GM18907 (cell line): ENCODE results near the gene GADL1.

Experiments used
- ATAC-seq: cut with Tn5 transposase; IDR thresholded peaks from one replicate; pipeline ENCODE4 v1.9.1; 2021; ENCODE audit warnings: mild to moderate bottlenecking, moderate library complexity; ENCODE audit not compliant: unreplicated experiment

Gene GADL1

DNA sequence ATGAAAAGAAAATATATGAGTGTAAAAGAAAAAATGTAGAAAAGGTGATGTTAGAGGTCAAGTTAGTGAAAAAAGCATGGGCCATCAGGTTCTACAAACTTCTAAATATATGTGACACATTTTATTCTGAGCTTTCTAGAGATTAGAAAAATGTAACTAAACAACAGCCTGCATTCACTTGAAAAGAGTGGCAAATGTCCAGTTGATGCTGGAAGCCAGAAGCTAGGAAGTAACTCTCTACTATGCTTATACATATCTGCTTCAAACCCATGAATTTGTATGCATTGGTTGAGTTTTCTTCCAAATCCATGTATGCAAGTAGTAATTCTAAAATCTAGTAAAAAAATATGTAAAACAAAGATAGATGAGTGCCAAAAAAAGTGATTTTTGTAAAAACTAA is 164.5 kb downstream of the GADL1 start:
- ATAC-seq: no peak

DNA sequence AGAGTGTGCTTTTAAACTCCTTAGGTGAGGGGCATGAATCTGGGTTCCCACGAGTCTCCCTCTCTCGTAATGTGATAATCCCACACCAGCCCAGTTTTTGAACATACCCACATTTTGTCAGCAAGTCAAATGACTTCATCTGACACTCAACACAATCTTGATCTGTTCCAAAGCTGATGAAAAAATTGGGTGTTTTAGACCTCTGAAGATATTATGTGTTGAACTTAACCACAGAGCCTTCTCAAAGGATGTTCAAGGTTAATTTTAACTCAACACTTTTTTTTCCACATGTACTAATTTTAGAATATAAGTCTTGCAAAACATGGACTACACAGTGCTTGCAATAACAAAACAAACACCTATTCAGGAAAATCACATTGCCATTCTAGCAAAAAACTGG is 164.9 kb downstream of the GADL1 start:
- no peak for ATAC-seq

DNA sequence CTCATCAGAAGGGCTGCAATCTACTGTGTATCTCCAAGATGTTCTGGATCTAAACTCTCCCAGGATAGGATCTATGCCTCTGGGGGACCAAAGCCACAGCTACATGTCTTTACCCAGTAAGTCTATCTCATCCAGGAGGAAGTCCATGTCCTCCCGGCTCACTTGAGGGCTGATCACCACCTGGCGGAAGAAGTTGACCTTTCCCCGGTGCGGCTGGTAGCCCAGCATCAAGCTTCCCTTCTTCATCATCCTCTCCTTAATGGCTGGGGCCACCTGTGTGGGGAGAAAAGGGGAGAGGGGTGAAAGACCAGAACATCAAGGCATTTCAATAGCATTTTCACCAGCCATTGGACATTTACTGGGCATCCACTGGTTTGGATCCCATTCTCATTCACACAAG is 166.3 kb downstream of the GADL1 start:
- no peak for ATAC-seq

DNA sequence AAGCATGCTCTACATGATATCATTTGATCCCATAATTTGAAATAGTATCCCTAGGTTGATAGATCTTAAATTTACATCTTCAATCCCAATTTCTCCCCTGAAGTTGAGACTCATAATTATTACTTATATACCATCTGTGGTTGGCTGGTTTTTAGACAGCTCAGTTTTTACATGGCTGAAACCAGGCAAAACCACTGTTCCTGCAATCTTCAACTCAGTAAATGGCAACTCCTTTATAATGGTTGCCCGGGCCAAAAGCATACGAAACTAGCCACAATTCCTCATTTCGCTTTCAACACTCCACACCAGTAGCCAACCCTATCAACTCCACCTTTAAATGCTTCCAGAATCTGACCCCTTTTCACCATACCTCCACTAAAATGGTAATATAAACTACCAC is 169.6 kb downstream of the GADL1 start:
- no peak for ATAC-seq

DNA sequence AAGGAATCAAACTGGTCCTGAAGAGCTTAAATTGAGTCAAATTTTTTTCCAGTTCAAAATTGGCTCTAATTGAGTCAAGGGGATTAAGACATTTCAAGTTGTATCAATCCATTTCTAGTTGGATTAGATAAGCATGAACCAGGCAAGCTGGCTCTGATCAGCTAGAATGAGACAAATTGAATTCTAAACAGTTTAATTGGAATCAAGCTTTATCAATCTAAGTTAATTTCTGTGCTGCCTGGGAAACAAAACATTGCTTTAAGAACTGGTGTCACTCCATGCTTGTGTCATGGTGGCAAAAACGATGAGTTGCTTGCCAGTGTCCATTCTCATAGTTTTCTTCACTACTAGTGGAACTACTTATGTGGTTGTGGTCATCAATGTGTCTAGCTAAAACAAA is 171.2 kb downstream of the GADL1 start:
- no peak for ATAC-seq

DNA sequence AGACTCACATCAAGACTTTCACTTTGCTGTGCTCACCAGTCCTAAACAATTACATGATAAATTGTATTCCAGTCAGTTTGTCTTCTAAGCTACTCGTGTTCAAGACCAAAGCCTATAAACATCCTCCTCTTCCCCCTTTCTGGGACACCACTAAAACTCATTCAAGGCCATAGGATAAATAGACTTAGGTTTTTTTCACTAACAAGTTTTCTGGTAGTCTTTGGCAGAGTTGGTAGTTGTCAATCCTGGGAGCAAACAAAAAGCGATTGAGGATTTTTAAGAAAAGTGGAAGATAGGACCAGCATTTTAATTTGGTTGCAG is 173.2 kb downstream of the GADL1 start:
- ATAC-seq: no peak

DNA sequence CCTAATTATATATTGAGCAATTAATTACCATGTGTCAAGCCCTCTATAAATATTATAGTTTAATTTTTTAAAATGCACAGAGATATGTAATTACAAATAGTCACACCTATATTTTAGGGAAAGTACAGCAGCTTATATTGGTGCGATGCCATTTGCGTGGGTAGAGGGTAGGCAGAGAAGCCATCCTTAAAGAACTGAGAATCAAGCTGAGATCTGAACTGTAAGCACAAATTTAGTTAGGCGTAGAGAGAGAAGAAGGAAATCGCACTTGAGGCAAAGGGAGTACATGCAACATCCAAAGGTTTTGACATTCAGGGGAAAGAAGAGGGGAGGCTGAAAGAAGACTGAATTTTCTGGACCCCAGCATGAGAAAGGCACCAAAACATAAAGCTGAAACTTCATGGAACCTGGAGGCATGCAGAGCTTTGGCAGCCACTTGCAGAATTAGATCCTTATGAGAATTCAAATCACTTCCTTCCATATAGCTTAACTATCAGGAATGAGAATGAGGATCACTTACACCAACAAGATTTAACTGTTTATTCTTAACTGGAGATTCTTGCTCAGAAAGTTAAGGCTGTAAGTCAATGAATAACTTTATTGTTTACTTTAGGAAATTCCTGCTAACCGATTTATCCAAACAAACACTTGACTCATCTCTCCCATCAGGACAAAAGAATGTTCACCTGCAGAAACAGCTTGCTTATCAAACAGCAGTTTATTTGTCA is 173.7 kb downstream of the GADL1 start:
- ATAC-seq: no peak

DNA sequence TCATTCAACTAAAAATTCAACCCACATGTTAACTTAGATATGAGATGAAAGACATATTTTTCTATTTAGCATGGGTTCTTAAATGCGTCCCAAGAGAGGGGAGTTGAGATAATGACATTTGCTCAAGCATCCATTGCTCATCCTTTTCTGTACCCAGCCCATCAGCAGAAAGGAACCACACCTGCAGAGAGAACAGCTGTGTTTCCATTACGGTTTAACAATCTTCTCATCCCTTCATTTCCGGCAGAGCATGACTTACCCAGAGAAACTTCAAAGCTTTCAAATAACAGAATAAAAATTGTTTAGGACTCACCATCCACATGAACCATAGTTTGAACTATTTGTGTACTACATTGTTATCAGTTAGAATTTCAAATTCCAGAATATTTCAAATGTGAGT is 174.9 kb downstream of the GADL1 start:
- no peak for ATAC-seq

DNA sequence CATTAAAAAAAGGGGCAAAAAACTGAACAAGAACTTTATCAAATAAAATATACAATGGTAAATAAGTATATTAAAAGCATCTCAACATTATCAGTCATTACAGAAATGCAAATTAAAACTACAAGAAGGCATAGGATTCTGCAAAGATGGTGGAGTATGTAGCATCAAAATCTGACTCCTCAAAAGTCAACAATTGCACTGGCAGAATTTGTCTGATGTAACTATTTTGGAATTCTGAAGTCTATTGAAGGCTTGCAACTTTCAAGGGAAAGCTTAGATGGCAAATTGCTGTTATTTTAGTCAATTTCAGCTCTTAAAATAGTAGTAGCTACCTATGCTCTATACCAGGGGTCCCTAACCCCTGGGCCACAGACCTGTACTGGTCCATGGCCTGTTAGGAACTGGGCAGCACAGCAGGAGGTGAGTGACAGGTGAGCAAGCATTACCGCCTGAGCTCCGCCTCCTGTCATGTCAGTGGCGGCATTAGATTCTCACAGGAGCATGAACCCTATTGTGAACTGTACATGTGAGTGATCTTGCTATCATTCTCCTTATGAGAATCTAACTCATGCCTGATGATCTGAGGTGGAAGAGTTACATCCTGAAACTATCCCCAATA is 180.5 kb downstream of the GADL1 start:
- ATAC-seq: no peak

DNA sequence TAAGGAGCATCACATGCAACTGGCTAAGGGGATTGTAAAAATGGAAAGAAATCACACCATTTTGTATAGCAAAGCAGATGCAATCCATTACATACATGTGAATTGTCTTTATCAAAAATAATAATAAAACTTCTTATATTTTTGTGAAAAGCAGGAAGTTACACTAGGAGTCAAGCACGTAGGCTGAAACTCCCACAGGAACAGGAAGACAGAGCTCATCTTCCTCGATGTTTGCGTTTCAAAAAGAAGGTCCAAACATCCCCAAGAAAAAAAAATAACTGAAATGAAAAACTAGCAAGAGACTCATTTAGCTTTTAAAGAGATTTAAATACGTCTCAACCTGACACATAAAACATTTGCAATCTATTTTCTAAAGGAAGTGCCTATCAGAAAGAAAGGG is 181.5 kb downstream of the GADL1 start:
- no peak for ATAC-seq

DNA sequence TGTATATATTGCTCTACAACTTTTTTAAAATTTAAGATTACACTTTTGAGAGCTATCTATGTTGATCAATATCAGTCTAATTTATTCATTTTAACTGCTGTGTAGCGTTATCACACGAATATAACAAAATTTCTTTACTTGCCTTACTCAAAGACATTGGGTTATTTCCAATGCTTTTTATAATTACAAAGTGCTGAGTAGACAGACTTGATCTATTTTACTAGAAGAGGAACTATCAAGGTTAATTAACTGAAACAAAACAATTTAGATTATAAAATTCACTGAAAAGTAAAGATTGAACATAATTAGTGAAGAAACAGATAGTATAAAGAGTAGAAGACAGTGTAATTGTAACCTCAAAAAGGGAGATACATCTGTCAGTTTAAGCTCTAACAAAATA is 182.6 kb downstream of the GADL1 start:
- no peak for ATAC-seq

DNA sequence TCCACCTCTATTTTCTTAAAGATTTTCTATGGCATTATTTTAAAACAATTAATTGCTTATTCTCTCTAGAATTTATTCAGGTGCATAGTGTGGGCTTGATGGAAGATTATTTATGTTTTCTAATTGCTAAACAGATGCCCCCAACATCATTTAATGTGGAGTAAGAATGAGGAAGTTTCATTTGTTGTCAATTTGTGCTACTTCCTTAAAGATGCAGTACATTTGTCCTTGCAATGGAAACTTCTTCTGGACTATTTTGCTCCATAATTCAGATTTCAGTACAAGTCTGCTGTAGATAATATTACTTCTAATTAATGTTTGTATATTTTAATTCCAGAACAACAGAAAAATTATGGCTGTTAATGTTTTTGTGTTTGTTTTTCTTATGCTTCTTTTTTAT is 183.3 kb downstream of the GADL1 start:
- ATAC-seq: no peak

DNA sequence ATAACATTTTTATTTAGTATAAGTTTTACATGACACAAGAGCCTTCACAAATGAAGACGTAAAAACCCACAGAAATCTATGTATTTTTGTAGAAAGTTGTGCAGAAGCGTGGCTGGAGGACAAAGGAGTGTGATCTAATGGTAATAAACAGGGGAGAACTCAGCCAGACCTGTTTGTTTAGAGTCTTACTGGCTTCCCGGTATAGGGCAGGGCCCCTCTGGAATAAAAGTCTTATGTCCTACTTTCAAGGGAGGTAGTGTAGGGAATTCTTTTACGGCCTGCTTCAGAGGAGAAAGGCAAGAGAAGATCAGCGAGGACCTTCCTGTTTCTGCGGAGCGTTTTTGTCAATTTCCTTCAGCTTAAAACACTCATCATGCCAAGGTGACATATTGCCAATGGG is 184.4 kb downstream of the GADL1 start:
- no peak for ATAC-seq

DNA sequence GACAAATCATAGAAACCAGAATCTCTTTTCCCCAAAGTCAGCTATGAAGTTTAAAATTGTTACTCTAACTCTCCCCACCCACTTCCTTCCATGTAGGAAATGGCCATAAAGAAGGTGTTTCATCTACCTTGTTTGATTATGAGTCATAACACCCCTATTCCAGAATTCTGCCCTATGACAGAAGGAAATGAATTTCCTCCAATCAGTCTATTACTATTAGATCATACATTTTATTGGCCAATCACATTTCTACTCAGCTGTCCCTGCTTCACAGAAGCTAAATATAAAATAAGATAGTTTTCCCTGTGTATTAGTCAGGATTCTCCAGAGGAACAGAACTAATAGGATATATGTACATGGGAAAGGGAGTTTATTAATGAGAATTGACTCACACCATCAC is 186.0 kb downstream of the GADL1 start:
- ATAC-seq: no peak

DNA sequence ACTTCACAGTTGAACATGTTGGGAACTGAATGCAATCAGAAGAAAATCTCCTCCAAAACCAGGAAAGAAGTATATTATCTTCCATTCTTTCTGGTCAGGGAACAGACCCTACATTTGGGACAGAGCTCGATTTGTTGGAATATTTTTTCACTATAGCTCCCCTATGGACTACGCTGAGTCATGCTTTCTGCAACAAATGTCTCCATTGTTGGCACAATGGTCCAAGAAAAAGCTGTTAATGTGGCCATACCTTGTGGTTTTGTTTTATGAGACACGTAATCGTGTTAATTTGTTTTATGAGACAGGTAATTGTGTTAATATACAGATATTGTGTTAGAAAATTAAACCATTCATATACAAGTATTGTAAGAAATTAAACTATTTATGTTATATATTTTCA is 186.6 kb downstream of the GADL1 start:
- no peak for ATAC-seq

DNA sequence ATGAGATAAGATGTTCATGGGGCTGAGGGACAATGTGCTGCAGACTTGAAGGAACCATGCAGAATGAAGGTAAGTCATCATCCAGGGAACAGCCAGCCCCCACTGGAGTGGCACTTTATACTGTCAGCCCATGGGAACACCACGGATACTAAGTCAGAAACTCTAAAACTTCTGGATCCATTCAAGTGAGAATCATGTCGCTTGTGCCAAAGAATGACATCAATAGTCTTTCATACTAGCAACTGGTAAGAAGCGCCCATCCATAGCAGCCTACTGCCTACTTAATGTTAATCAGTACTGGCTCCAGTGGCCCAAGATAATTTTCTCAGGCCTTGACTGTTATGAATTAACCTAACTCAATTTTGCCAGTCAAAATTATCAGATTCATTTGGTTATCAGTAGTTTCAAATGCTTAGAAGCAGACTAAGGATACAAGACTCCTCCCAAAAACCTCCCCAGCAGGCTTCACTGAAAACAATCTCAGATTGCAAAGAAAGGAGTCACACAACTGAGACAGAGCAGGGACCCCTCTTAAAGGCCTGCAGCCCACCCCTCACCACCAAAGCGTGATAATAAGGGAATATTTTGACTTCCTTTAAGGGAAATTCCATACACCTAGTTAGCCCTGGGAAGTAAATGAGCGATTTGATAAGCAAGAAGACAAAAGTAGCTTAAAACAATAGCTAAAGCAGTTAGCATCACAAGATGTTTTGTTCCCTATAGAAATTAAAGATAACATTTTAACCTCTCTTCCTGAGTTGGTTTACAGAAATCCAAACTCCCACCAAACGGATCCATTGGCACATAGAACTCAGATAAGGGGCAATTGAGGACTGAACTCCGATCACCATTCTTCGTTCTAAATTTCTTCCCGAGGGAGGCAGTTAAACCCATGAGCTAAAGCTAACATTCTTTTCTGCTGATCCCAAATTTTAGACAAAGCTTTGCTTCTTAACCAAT is 189.2 kb downstream of the GADL1 start:
- no peak for ATAC-seq

DNA sequence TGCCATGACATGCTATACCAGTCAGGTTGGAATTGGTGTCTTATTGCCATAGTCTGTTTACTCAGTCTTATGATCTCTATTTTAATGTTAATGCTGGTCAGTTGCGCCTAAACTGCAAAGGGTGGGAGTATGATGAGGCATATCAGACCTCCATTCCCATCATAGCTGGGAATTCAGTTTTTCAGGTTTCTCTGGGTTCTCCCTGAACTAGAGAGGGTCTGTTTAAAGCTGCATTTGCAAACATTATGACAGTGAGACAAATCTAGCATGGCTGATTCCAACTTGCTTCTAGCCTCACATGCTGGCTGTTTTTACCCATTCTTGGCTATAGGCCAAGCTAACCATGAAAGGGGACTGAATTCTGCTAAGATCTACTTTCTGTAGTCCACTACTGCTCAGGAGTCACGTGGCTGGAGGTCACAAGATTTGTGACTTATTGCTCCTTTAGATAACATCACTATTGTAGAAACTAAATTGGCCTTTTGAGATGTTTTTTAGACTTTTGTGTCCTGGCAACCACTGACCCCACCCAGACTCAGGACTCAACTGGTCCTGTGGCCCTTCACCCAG is 191.5 kb downstream of the GADL1 start:
- ATAC-seq: no peak

DNA sequence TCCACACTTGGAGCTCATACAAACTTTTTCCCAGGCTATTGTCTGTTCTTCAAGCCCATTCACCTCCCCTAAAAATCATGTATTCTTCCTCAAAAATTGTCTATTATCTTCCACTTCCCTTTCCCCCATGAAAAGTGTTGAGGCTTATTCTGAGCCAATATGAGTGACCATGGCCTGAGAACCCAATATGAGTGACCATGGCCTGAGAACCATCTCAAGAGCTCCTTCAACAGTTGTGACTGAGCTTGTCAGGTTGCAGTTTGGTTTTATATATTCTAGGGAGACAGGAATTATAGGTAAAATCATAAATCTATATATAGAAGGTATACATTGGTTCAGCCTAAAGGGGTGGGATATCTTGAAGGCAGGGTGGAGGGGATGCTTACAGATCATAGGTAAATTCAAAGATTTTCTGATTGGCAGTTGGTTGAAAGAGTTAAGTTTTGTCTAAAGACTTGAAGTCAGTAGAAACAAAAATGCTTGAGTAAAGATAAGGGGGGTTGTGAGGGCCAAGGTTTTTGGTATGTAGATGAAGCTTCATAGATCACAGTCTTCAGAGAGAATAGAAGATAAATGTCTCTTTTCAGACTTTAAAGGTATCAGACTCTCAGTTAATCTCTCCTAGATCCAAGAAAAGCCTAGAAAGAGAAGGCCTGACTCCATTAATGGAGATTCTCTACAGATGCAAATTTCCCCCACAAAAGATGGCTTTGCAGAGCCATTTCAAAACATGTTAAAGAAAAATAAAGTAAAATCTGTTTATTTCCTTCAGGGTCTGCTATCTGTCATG is 192.2 kb downstream of the GADL1 start:
- no peak for ATAC-seq

DNA sequence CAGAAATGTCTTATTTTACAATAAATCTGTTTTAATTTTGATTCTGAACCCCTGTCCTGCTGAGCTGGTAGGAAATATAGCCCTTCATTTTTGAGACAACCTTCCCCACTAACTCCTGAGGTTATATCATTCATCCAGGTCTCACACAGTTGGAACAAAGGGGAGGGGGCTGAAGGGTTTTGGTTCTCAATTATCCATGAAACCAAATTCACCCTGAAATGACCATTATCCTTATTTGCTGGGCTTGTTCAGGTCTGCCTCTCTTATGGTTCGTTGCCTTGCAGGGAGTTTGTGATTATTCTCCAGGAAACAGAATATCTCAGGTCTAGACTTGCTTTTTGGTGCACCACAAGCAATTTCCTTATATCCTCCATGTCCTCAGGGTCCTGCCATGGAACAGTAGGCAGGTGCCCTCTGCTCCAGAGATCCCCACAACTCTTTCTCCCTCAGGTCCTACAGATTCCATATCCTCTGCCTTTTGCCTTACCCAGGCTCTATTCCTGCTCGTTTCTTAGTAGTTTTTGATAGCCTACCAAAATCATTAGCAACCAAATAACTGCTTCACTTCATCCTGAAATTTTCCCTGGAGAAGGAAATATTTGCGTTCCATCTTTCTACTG is 193.6 kb downstream of the GADL1 start:
- ATAC-seq: no peak

DNA sequence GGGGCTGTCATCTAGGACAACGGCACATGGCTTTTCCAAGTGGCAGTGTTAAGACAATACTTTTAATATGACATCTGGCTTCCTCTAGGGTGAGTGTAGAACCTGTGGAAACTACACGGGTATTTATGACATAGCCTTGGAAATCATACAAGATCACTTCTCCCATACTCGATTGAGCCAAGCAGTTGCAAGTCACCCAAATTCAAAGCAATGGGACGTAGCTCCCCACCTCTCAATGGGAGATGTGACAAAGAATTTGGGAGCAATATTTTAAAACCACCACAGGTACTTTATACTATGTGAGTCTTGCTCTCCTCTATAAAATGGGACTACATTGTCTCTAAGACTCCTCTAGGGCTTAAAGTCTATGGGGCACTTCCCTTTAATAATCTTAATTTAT is 194.5 kb downstream of the GADL1 start:
- no peak for ATAC-seq
